HG03025 (cell line): ENCODE measurements around the gene HARBI1.

Source experiments
- ATAC-seq: cut with Tn5 transposase; IDR thresholded peaks from one replicate; pipeline ENCODE4 v1.9.1; 2021; ENCODE audit warnings: mild to moderate bottlenecking, moderate library complexity; ENCODE audit not compliant: unreplicated experiment, low FRiP score

HARBI1 gene

DNA sequence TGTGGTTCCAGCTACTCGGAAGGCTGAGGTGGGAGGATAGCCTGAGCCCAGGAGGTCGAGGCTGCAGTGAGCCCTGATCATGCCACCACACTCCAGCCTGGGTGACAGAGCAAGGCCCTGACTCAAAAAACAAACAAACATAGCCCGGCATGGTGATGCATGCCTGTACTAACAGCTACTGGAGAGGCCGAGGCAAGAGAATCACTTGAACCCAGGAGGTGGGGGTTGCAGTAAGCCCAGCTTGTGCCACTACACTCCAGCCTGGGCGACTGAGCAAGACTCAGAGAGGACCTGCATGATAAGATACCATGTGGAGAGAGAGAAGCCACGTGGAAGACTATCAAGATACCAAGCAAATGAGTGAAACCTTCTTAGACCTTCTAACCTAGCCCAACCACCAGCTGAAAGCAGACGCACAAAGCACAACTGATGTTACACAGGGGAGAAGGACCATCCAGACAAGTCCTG is 59.3 kb downstream of the HARBI1 start:
- no peak for ATAC-seq

DNA sequence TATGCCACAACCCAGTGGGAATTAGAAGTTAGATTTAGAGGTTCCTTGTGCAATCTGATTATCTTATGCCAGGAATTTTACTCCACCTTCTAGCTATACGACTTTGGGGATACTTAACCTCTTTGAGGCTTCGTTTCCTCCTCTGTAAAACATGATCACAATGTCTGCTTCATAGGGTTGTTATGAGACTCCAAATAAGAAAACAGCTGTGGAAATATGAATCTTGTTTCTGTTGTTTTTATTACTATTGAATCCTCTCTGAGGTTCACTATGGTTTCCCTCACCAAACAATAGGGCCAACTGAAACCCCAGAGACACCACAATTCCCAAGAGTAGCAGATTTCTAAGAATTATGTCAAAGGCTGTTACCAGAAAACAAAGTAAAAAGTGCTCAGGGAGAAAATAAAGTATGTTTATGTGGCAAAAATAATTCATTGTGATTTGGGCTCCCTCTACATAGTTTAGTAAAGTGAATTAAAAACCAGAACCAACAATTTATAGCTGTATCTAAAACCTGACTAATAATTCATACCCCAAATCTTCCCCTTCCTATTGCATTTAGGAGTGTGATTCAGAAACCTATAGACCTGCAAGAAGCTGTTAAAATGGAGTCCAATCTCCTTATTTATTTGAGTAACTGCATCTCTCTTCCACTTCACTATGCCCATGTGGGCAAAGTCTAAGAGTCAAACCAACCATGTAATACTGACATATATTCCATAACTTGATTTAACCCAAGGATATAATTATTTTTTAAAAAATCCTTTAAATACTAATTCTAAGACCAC is 61.6 kb downstream of the HARBI1 start:
- no peak for ATAC-seq

DNA sequence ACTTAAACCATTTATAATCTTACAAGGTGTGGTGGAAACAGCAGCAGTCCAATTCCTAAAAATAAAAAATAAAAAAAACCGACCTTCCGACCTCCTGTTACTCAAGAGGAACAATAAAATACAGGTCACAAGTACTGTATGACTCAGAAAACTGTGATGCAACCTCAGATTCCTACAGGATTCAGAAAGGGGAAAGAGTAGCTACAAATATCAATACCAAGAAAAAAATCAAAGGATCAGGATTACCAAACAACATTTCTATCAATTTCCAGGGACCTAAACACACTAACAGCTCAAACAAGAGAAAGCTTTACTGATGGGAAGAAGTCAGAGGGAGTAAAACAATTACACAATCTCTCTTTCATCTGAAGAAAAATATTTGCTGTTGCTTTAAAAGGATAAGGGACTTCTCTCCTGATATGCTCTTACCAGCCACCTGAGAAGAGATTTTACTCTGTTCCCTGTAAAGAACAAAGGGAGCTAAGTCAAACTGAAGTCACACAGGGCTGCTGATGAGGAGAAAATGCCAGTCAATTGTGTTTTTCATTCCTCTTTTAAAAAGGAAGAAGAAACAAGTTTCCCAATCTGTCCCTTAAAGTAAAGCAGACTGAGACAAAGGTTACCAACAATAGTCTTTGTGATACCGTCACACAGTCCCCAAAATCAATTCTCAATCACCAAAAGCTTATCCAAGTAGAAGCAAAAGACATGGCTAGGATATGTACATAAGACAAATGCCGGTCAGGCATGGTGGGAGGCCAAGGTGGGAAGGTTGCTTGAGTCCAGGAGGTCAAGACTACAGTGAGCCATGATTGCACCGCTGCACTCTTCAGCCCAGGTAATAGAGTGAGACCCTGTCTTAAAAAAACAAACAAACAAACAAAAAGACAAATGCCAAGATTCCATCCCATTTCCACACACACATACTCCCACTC is 62.5 kb downstream of the HARBI1 start:
- ATAC-seq = no peak

DNA sequence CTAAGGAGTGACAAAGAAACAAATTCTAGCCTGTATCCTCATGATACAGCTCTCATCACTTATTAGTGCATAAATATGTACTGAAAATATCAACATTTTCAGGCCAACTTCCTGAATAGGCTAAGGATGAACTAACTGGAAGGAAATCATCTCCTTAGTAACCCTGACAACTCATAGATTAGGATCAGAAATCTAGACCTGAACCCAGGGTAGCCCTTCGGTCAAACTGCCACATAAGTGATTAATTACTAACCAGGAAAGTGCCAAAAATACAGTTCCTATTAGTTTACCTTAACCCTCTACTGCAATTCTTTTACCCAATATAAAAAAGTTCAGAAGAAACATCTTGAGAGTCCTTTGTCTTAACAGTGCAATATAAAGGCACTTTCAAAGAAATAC is 63.2 kb downstream of the HARBI1 start:
- ATAC-seq = no peak
